Thoracic aorta (tissue), 2 donors: ENCODE measurements around the gene SHCBP1. TPM values are rescaled to one million over a fixed set of nuclear protein-coding genes. Genes with fewer than 3 reads are reported as not detected.

ENCODE experiments used
- ATAC-seq: fragments of 150-250 bp; one replicate; pipeline ENCODE4 v1.8.0; 2017; ENCODE audit warnings: low read depth; ENCODE audit not compliant: insufficient number of reproducible peaks, low FRiP score
- DNase-seq: peaks from one replicate; pipeline ENCODE4 v3.0.0-alpha.2; 2020; ENCODE audit warnings: low spot score
- H3K27ac ChIP-seq, 2 donors: fragments of 200-600 bp; sonication (generic); 1 replicate in 1 of 2; 2 replicates in 1 of 2; pipeline ENCODE4 v1.5.1; 2016; ENCODE audit warnings: mild to moderate bottlenecking in 2 of 2, moderate library complexity in 2 of 2
- H3K27me3 ChIP-seq: fragments of 200-600 bp; sonication (generic); replicated peaks from 2 replicates; pipeline ENCODE4 v1.6.0; 2016; ENCODE audit warnings: mild to moderate bottlenecking; ENCODE audit not compliant: insufficient read depth
- H3K36me3 ChIP-seq: fragments of 200-600 bp; sonication (generic); one replicate; pipeline ENCODE4 v1.5.1; 2016
- H3K4me1 ChIP-seq, 2 donors: fragments of 200-600 bp; sonication (generic); 1 replicate in 1 of 2; 2 replicates in 1 of 2; pipeline versions ENCODE4 v1.5.1 to v1.6.0; 2016; ENCODE audit warnings: low read depth in 2 of 2, mild to moderate bottlenecking in 1 of 2; ENCODE audit not compliant: control insufficient read depth in 1 of 2
- H3K4me3 ChIP-seq: fragments of 200-600 bp; sonication (generic); 2 replicates; pipeline ENCODE4 v1.5.1; 2016; ENCODE audit warnings: mild to moderate bottlenecking
- H3K9me3 ChIP-seq: fragments of 200-600 bp; sonication (generic); 2 replicates; pipeline ENCODE4 v1.5.1; 2016
- total RNA-seq, 2 donors: library from RNA; depleted of rRNA; stranded (reverse); fragments of >200 nt; gene quantifications; one replicate each; pipeline versions ENCODE4 v1.1.0 to v1.2.3, GENCODE V29; 2016
- TF ChIP-seq, protein P1 (sequence below): fragments of 200-600 bp; sonication (generic); IDR thresholded peaks from one replicate; pipeline ENCODE4 v1.5.1; 2019; ENCODE audit warnings: antibody characterized with exemption

SHCBP1 gene, protein sequence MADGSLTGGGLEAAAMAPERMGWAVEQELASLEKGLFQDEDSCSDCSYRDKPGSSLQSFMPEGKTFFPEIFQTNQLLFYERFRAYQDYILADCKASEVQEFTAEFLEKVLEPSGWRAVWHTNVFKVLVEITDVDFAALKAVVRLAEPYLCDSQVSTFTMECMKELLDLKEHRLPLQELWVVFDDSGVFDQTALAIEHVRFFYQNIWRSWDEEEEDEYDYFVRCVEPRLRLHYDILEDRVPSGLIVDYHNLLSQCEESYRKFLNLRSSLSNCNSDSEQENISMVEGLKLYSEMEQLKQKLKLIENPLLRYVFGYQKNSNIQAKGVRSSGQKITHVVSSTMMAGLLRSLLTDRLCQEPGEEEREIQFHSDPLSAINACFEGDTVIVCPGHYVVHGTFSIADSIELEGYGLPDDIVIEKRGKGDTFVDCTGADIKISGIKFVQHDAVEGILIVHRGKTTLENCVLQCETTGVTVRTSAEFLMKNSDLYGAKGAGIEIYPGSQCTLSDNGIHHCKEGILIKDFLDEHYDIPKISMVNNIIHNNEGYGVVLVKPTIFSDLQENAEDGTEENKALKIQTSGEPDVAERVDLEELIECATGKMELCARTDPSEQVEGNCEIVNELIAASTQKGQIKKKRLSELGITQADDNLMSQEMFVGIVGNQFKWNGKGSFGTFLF
- under 1 TPM; 0.49 to 0.54 TPM for total RNA-seq

DNA sequence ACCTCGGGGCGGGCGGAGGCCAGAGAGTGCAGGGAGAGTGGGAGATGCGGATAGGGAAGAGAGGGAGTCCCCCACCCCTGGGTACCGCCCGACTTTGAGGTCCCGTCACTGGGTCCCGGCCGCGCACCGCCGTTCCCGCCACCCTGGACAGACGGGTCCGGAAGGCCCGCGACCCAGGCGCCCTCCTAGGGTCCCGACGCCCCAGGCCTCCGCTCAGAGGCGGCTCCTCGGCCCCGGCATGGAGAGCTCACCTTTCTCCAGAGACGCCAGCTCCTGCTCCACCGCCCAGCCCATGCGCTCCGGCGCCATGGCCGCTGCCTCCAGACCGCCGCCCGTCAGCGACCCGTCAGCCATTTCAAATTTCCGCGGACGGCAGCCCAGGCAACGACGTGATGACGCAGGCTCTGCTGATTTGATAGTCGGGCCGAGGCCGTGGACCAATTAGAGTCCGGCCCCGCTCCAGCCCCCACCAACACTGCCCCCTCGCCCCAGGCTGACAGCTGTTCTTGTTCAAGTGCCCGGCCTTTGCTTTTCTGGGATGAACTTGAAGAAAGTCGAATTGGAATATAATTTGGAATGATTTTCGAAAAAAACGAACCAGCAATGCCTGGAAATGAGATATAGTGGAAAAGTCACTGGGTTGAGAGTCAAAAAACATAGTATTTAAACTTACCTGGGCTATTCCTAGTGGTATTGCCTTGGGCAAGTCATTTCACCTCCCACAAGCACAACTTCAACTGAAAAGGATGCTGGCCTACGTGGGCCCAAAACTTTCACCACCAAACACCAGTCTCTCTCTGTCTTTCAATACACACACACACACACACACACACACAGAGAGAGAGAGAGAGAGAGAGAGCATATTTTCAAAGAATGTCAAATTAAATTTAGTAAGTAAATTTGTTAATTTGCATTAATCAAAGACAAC, at the start of gene SHCBP1:
SHCBP1 (minus strand) TSS at position 374 of the 928 bp plus-strand sequence; CDS start at position 354, 20 bp downstream.
- ATAC-seq, result peak; percentile 72
- Histone ChIP-seq H3K36me3 (no peaks in the 10 kb centered on the region), H3K4me1 (peaks cover 0 to 8% of the 10 kb centered on the region in 2 donors), H3K27me3 (no peaks in the 10 kb centered on the region), H3K27ac (no peak within 1 kb of the TSS), H3K4me3 (peak within 1 kb of the TSS; percentile 73), H3K9me3 (no peaks in the 10 kb centered on the region)
- peak; percentile 64 for DNase-seq
- TF ChIP-seq, protein P1, sequence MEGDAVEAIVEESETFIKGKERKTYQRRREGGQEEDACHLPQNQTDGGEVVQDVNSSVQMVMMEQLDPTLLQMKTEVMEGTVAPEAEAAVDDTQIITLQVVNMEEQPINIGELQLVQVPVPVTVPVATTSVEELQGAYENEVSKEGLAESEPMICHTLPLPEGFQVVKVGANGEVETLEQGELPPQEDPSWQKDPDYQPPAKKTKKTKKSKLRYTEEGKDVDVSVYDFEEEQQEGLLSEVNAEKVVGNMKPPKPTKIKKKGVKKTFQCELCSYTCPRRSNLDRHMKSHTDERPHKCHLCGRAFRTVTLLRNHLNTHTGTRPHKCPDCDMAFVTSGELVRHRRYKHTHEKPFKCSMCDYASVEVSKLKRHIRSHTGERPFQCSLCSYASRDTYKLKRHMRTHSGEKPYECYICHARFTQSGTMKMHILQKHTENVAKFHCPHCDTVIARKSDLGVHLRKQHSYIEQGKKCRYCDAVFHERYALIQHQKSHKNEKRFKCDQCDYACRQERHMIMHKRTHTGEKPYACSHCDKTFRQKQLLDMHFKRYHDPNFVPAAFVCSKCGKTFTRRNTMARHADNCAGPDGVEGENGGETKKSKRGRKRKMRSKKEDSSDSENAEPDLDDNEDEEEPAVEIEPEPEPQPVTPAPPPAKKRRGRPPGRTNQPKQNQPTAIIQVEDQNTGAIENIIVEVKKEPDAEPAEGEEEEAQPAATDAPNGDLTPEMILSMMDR, result no peak

DNA sequence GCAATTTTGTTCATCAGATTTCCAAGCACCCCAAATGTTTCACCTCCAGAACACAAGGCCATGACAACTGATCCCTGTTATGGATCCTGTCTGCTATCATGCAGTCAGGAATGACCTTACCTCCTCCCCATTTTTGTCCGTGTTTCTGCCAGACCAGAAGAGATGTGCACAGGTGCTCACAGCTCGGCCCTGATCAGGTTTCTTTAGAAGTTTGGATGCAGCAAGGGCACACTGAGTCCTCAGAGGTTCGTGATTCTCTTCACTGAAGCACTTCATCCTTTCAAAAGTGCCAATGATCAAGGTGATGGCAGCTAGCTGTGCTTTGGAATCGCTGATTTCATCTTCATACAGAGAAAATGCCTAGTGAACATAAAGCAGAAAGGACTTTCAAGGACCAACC, 40.9 kb upstream of the SHCBP1 start:
- Histone ChIP-seq H3K4me3 (no peak overlapping the region), H3K9me3 (no peaks in the 10 kb centered on the region), H3K4me1 (no peaks in the 10 kb centered on the region), H3K27ac (no peak overlapping the region), H3K36me3 (peaks cover 31% of the 10 kb centered on the region), H3K27me3 (no peaks in the 10 kb centered on the region)
- TF ChIP-seq, protein P1, result no peak
- ATAC-seq (no peak), DNase-seq (no peak)

DNA sequence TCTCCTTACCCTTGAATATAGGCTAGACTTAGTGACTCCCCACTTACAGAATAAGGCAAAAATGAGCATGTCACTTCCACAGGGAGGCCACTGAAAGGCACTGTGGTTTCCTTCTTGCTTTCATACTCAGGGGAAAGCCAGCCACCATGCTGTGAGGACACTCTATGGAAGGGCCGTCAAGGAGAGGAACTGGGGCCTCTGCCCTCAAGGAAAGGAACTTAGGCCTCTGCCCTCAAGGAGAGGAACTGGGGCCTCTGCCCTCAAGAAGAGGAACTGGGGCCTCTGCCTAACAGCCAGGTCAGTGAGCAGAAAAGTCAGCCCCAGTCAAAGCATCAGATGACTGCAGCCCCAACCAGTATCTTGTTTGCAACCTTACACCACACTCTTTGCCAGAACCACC, 37.7 kb upstream of the SHCBP1 start:
- no peaks in the 10 kb centered on the region for H3K4me1 ChIP-seq
- H3K9me3 ChIP-seq, result no peaks in the 10 kb centered on the region
- no peaks in the 10 kb centered on the region for H3K27me3 ChIP-seq
- ATAC-seq (no peak), DNase-seq (no peak)
- H3K4me3 ChIP-seq, result no peak overlapping the region
- H3K27ac ChIP-seq, result no peak overlapping the region
- TF ChIP-seq, protein P1, result no peak
- peaks cover 27% of the 10 kb centered on the region for H3K36me3 ChIP-seq

DNA sequence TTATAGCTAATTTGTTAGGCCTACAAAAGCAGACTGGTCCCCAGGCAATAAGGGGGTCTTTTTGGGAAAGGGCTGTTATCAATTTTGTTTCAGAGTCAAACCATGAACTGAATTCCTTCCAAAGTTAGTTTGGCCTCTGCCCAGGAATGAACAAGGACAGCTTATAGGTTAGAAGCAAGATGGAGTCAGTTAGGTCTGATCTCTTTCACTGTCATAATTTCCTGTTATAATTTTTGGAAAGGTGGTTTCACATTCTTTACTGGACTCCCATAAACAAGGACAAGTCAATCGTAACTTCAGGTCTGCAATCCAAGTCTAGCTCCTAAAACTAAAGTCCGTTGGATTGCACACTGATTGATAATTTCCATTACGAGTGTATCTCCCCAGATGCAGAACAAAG, 30.1 kb upstream of the SHCBP1 start:
- H3K4me3 ChIP-seq, result no peak overlapping the region
- TF ChIP-seq, protein P1, result no peak
- DNase-seq, result no peak
- H3K27ac ChIP-seq, result no peak overlapping the region
- no peak for ATAC-seq
- H3K9me3 ChIP-seq, result no peaks in the 10 kb centered on the region
- H3K36me3 ChIP-seq, result no peaks in the 10 kb centered on the region
- no peaks in the 10 kb centered on the region for H3K4me1 ChIP-seq
- no peaks in the 10 kb centered on the region for H3K27me3 ChIP-seq
